Measurements from ENCODE around the gene PXN.

- TF ChIP-seq CTCF (IDR thresholded peaks at IDR 0.05) (no peak), POLR2A (IDR thresholded peaks at IDR 0.05) (no peak)
These were observed 90.5 kb downstream of the PXN start for GRCh38 chr12:120175062-120175461.

Measured in right lobe of liver (tissue), 4 donors.